Mammary epithelial cell (primary cell): Measurements from ENCODE around the gene LIN9.

Experiments
- CTCF ChIP-seq, 2 donors: IDR thresholded peaks in 1 of 2; conservative IDR thresholded peaks in 1 of 2; 2 replicates each; pipeline ENCODE4 v1.5.1; 2011 to 2012; ENCODE audit warnings: inconsistent platforms in 2 of 2, low read length in 2 of 2, mild to moderate bottlenecking in 2 of 2, control low read depth in 1 of 2, low read depth in 1 of 2; ENCODE audit not compliant: insufficient read depth in 1 of 2; ENCODE audit errors: extremely low read depth in 1 of 2
- EZH2 ChIP-seq: IDR thresholded peaks from 2 replicates; pipeline ENCODE4 v1.6.1; 2012; ENCODE audit warnings: low read length, inconsistent platforms, borderline replicate concordance

DNA sequence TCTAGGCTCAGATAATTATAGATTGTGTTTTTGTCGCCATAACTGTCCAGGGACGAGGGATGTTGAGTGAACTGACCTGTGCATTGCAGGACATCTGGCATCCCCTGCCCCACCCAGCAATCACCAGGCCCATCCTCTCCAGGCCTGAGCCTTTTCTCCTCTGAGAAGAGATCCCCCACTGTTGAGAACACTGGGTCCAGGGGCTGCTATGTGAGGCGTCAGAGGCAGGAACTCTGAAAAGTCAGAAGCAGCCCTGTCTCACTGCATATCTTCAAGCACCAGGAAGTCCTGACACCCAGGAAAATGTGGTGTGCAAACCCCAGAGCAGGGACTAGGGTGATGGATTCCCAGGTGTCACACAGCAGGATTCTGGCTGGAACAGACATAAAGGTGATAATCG, 105.3 kb downstream of the LIN9 start:
- TF ChIP-seq CTCF (conservative IDR thresholded peaks at IDR 0.05 in 1 of 2, IDR thresholded peaks at IDR 0.05 in 1 of 2; ENCODE audit: extremely low read depth in 1 of 2, insufficient read depth in 1 of 2, low read depth in 1 of 2, low read length in 2 of 2) (no peak), EZH2 (no peak)
